Natural killer cell (primary cell): ENCODE measurements around the gene SLC25A38. TPM values are rescaled to one million over a fixed set of nuclear protein-coding genes. Genes with fewer than 3 reads are reported as not detected.

Source experiments
- ATAC-seq, 3 donors: fragments of 150-1000 bp in 2 of 3; fragments of 200-7000 bp in 1 of 3; cut with Tn5 transposase; 1 replicate in 1 of 3; 2 replicates in 2 of 3; pipeline ENCODE4 v1.10.0; 2021; ENCODE audit warnings: mild to moderate bottlenecking in 2 of 3, moderate library complexity in 2 of 3
- DNase-seq, 2 donors: peaks; one replicate each; pipeline versions ENCODE4 v3.0.0 to v3.0.0-alpha.2; 2013 to 2021; ENCODE audit warnings: mixed read lengths in 1 of 2
- H3K27ac ChIP-seq: one replicate; pipeline ENCODE4 v1.5.1; 2013; ENCODE audit warnings: mild to moderate bottlenecking, low read length
- H3K27me3 ChIP-seq: one replicate; pipeline ENCODE4 v1.6.1; 2013; ENCODE audit warnings: low read length; ENCODE audit not compliant: control insufficient read depth, insufficient read depth
- H3K36me3 ChIP-seq: one replicate; pipeline ENCODE4 v1.6.1; 2013; ENCODE audit warnings: low read length; ENCODE audit not compliant: control insufficient read depth, insufficient read depth
- H3K4me1 ChIP-seq: one replicate; pipeline ENCODE4 v1.6.1; 2013; ENCODE audit warnings: low read length; ENCODE audit not compliant: control insufficient read depth, insufficient read depth
- H3K4me3 ChIP-seq: one replicate; pipeline ENCODE4 v1.5.1; 2013; ENCODE audit warnings: low read length
- H3K9me3 ChIP-seq: one replicate; pipeline ENCODE4 v1.6.1; 2013; ENCODE audit warnings: low read length; ENCODE audit not compliant: control insufficient read depth, insufficient read depth
- H3K27ac Mint-ChIP-seq, 2 donors: one replicate each; pipeline ENCODE4 v1.8.0; 2022; ENCODE audit warnings: mild to moderate bottlenecking in 2 of 2, mixed read lengths in 2 of 2, moderate library complexity in 1 of 2
- H3K27me3 Mint-ChIP-seq, 2 donors: one replicate each; pipeline ENCODE4 v1.8.0; 2022; ENCODE audit warnings: low read depth in 2 of 2, mixed read lengths in 2 of 2
- H3K36me3 Mint-ChIP-seq: one replicate; pipeline ENCODE4 v1.8.0; 2022; ENCODE audit warnings: mixed read lengths
- H3K4me1 Mint-ChIP-seq, 2 donors: one replicate each; pipeline ENCODE4 v1.8.0; 2022; ENCODE audit warnings: mixed read lengths in 2 of 2
- H3K4me3 Mint-ChIP-seq: one replicate; pipeline ENCODE4 v1.8.0; 2022; ENCODE audit warnings: mild to moderate bottlenecking, moderate library complexity, mixed read lengths
- H3K9me3 Mint-ChIP-seq, 2 donors: one replicate each; pipeline ENCODE4 v1.8.0; 2022; ENCODE audit warnings: mixed read lengths in 2 of 2
- WGBS: methylation state at CpG from one replicate; pipeline ENCODE4 v1.1.7; 2013; ENCODE audit warnings: missing lambda C conversion rate; ENCODE audit not compliant: insufficient coverage; 5-methylcytosine and 5-hydroxymethylcytosine counted together
- intact Hi-C: fragments of 100-400 bp; cut with micrococcal nuclease; formaldehyde crosslinking; loops from one replicate; pipeline ENCODE4 v1.14.2; 2022
- total RNA-seq, 4 donors: library from RNA; stranded (reverse); fragments of 120-200 nt in 1 of 4; gene quantifications; one replicate each; pipeline versions ENCODE4 v1.2.3 to v1.2.4, GENCODE V29; 2013 to 2022
- TF ChIP-seq, protein P1 (sequence below): fragments of 200-600 bp; IDR thresholded peaks from one replicate; pipeline ENCODE4 v1.8.0; 2022; ENCODE audit warnings: antibody characterized with exemption

SLC25A38 gene
- total RNA-seq, 3 donors from 2014 or later (not counting 1 experiment from before 2014, with no cell fraction given), result 40.0 to 44.7 (median 41.7) TPM

DNA sequence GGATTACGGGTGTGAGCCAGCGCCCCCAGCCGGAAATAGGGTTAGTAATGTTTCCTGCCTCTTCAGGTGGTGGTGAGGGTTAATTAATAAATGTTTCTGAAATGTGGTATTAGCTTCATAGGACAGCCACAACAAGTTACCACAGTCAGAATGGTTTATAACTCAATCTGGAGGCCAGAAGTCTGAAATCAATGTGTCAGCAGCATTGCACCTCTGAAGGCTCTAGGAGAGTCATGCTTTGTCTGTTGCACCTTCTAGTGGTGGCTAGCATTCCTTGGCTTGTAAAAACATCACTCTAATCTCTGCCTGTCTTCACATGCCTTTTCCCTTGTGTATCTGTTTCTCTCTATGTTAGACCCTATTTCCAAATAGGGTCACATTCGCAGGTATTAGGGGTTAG, 15.5 kb downstream of the SLC25A38 start:
- intact Hi-C loops, result no loop called here
- Histone ChIP-seq H3K36me3 (peaks cover 64% of the 10 kb centered on the region), H3K4me3 (no peak overlapping the region), H3K9me3 (no peaks in the 10 kb centered on the region), H3K4me1 (no peaks in the 10 kb centered on the region), H3K27me3 (no peaks in the 10 kb centered on the region), H3K27ac (no peak overlapping the region)
- ATAC-seq (no peak), DNase-seq (no peak)
- no peaks in the 10 kb centered on the region for H3K27me3 Mint-ChIP-seq
- H3K9me3 Mint-ChIP-seq, result no peaks in the 10 kb centered on the region
- no peak overlapping the region for H3K4me3 Mint-ChIP-seq
- peak overlapping the region; percentile 29 to 40 for H3K27ac Mint-ChIP-seq
- no peaks in the 10 kb centered on the region for H3K4me1 Mint-ChIP-seq
- WGBS, result 67% methylated on average over 3 of the region's 4 CpGs
- peaks cover 33% of the 10 kb centered on the region for H3K36me3 Mint-ChIP-seq
- TF ChIP-seq, protein P1, sequence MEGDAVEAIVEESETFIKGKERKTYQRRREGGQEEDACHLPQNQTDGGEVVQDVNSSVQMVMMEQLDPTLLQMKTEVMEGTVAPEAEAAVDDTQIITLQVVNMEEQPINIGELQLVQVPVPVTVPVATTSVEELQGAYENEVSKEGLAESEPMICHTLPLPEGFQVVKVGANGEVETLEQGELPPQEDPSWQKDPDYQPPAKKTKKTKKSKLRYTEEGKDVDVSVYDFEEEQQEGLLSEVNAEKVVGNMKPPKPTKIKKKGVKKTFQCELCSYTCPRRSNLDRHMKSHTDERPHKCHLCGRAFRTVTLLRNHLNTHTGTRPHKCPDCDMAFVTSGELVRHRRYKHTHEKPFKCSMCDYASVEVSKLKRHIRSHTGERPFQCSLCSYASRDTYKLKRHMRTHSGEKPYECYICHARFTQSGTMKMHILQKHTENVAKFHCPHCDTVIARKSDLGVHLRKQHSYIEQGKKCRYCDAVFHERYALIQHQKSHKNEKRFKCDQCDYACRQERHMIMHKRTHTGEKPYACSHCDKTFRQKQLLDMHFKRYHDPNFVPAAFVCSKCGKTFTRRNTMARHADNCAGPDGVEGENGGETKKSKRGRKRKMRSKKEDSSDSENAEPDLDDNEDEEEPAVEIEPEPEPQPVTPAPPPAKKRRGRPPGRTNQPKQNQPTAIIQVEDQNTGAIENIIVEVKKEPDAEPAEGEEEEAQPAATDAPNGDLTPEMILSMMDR, result no peak

DNA sequence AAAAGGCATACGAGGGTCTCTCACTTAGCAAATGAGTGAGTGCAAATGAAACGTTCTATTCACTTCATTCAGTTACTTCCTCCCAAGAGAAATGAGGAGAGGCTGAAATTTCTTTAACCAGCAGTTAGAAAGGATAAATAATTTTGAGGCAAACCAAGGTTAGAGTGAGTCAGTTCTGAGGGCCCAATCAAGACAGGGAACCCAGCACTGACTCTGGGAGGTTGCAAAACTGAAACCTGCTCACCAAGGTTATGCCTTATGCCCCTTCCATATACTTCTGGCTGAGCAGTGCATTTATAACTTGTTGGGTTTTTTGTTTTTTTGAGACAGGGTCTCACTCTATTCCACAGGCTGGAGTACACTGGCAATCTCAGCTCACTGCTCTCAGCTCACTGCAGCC, 18.8 kb downstream of the SLC25A38 start:
- Mint-ChIP-seq H3K9me3 (no peaks in the 10 kb centered on the region), H3K36me3 (peaks cover 6% of the 10 kb centered on the region), H3K27ac (no peak overlapping the region), H3K4me1 (peaks cover 8 to 10% of the 10 kb centered on the region in 2 donors), H3K27me3 (no peaks in the 10 kb centered on the region), H3K4me3 (no peak overlapping the region)
- ATAC-seq (no peak), DNase-seq (no peak)
- WGBS, result no CpG with 5 or more reads among the region's 2 CpGs
- H3K27me3 ChIP-seq, result no peaks in the 10 kb centered on the region
- H3K36me3 ChIP-seq, result peaks cover 36% of the 10 kb centered on the region
- no peak overlapping the region for H3K27ac ChIP-seq
- H3K4me3 ChIP-seq, result no peak overlapping the region
- H3K9me3 ChIP-seq, result no peaks in the 10 kb centered on the region
- intact Hi-C loops, result no loop called here
- TF ChIP-seq, protein P1, result no peak
- peaks cover 4% of the 10 kb centered on the region for H3K4me1 ChIP-seq

DNA sequence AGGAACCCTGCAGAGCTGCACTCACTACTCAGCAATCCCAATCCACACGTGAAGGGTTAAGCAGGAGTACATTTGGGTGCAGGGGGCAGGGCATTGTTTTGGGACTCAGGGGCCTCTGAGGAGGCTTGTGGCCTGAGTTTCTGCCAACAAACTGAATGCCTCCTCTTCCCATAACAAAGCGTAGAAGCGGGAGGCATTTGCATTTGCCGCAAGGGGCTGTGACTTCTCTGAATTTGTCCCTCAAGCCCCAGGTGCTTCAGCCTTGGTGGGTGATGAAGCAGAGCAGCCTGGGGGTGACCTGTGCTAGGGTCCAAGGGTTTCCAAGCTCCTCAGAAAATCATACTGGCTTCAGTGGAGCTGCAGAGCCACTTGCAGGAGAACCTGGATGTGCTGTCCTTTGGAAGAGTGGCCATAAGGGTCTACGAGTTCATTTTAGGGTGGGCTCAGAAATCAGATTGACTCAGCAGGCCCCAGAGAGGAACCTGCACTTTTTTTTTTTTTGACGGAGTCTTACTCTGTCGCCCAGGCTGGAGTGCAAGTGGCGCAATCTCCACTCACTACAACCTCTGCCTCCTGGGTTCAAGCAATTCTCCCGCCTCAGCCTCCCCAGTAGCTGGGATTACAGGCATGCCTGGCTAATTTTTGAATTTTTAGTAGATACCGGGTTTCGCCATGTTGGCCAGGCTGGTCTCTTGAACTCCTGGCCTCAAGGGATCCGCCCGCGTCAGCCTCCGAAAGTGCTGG, 21.9 kb downstream of the SLC25A38 start:
- Mint-ChIP-seq H3K4me3 (no peak overlapping the region), H3K4me1 (peaks cover 29 to 33% of the 10 kb centered on the region in 2 donors), H3K9me3 (no peaks in the 10 kb centered on the region), H3K36me3 (peaks cover 7% of the 10 kb centered on the region), H3K27ac (peak overlapping the region in 1 of 2 donors; percentile 96), H3K27me3 (no peaks in the 10 kb centered on the region)
- H3K9me3 ChIP-seq, result no peaks in the 10 kb centered on the region
- TF ChIP-seq, protein P1, result no peak
- intact Hi-C loops, result loop anchor here (5.0 kb wide), 1 partner anchor 353 kb away; the partner anchor contains the start of genes SCN11A and WDR48
- H3K4me3 ChIP-seq, result no peak overlapping the region
- 95% methylated on average over 15 of the region's 15 CpGs for WGBS
- H3K36me3 ChIP-seq, result peaks cover 31% of the 10 kb centered on the region
- H3K4me1 ChIP-seq, result peaks cover 19% of the 10 kb centered on the region
- H3K27me3 ChIP-seq, result no peaks in the 10 kb centered on the region
- no peak for ATAC-seq
- DNase-seq, result no peak
- H3K27ac ChIP-seq, result no peak overlapping the region
